Astrocyte (in vitro differentiated cells and primary cell): Measurements from ENCODE around the gene MDP1. TPM values are rescaled to one million over a fixed set of nuclear protein-coding genes. Genes with fewer than 3 reads are reported as not detected.
A peak's percentile ranks its signal among the peaks of the same experiment; 100 is the strongest.

Experiments
- DNase-seq: peaks from one replicate; pipeline ENCODE4 v3.0.0-alpha.2; 2010; ENCODE audit warnings: low read depth
- FAIRE-seq: peaks from 2 replicates; lab custom pipeline; 2011; peaks lifted over from hg19 to GRCh38; lab: Jason Lieb, UNC
- H2AFZ ChIP-seq: 2 replicates; pipeline ENCODE4 v1.6.0; 2012; ENCODE audit warnings: low read depth, low read length, inconsistent platforms
- H3K27ac ChIP-seq: 2 replicates; pipeline ENCODE4 v1.5.1; 2011; ENCODE audit warnings: low read depth, low read length, inconsistent platforms
- H3K27me3 ChIP-seq: 2 replicates; pipeline ENCODE4 v1.6.0; 2011; ENCODE audit warnings: low read length, inconsistent platforms; ENCODE audit not compliant: insufficient read depth
- H3K36me3 ChIP-seq: 2 replicates; pipeline ENCODE4 v1.5.1; 2011; ENCODE audit warnings: low read length, inconsistent platforms; ENCODE audit not compliant: insufficient read depth
- H3K4me1 ChIP-seq: 2 replicates; pipeline ENCODE4 v1.5.1; 2011; ENCODE audit warnings: low read length, inconsistent platforms; ENCODE audit not compliant: insufficient read depth
- H3K4me2 ChIP-seq: 2 replicates; pipeline ENCODE4 v1.6.0; 2012; ENCODE audit warnings: low read length, inconsistent platforms
- H3K4me3 ChIP-seq: 2 replicates; pipeline ENCODE4 v1.5.1; 2011; ENCODE audit warnings: low read depth, mild to moderate bottlenecking, low read length, inconsistent platforms; ENCODE audit not compliant: insufficient read depth
- H3K79me2 ChIP-seq: 2 replicates; pipeline ENCODE4 v1.6.0; 2012; ENCODE audit warnings: mild to moderate bottlenecking, low read length, inconsistent platforms; ENCODE audit not compliant: insufficient read depth
- H3K9ac ChIP-seq: 2 replicates; pipeline ENCODE4 v1.6.0; 2012; ENCODE audit warnings: mild to moderate bottlenecking, low read length, inconsistent platforms
- H3K9me3 ChIP-seq: 2 replicates; pipeline ENCODE4 v1.5.1; 2012; ENCODE audit warnings: low read depth, mild to moderate bottlenecking, low read length, inconsistent platforms; ENCODE audit not compliant: insufficient read depth
- H4K20me1 ChIP-seq: 2 replicates; pipeline ENCODE4 v1.6.0; 2012; ENCODE audit warnings: low read length, inconsistent platforms; ENCODE audit not compliant: insufficient read depth
- H3K27ac Mint-ChIP-seq: one replicate; pipeline ENCODE4 v1.8.0; 2021; ENCODE audit warnings: mild to moderate bottlenecking, mixed read lengths; ENCODE audit not compliant: unreplicated experiment
- H3K27me3 Mint-ChIP-seq: one replicate; pipeline ENCODE4 v1.8.0; 2021; ENCODE audit warnings: low read depth, mixed read lengths; ENCODE audit not compliant: unreplicated experiment
- H3K36me3 Mint-ChIP-seq: one replicate; pipeline ENCODE4 v1.8.0; 2021; ENCODE audit warnings: low read depth, mixed read lengths; ENCODE audit not compliant: unreplicated experiment
- H3K4me1 Mint-ChIP-seq: one replicate; pipeline ENCODE4 v1.8.0; 2021; ENCODE audit warnings: low read depth, mixed read lengths; ENCODE audit not compliant: unreplicated experiment
- H3K4me3 Mint-ChIP-seq: one replicate; pipeline ENCODE4 v1.8.0; 2021; ENCODE audit warnings: mild to moderate bottlenecking, moderate library complexity, mixed read lengths; ENCODE audit not compliant: unreplicated experiment
- H3K9me3 Mint-ChIP-seq: one replicate; pipeline ENCODE4 v1.8.0; 2021; ENCODE audit warnings: mild to moderate bottlenecking, mixed read lengths; ENCODE audit not compliant: unreplicated experiment
- CTCF ChIP-seq: IDR thresholded peaks from 2 replicates; pipeline ENCODE4 v1.5.1; 2011; ENCODE audit warnings: low read depth, mild to moderate bottlenecking, inconsistent platforms, low read length, moderate library complexity; ENCODE audit not compliant: insufficient read depth
- EZH2 ChIP-seq: IDR thresholded peaks from 2 replicates; pipeline ENCODE4 v1.6.1; 2012; ENCODE audit warnings: mild to moderate bottlenecking, low read length, inconsistent platforms; ENCODE audit not compliant: insufficient read depth
- total RNA-seq: library from RNA; stranded (reverse); gene quantifications from 2 replicates; pipeline ENCODE4 v1.2.1, GENCODE V29; 2021

The MDP1 gene
- total RNA-seq, 1 donor from 2014 or later, result 8.9 TPM

GRCh38 chr14:24235804-24236688, 20.2 kb upstream of the MDP1 start:
- Mint-ChIP-seq H3K4me1 (peaks cover 49% of the 10 kb centered on the region), H3K27ac (no peak overlapping the region), H3K27me3 (no peaks in the 10 kb centered on the region), H3K9me3 (no peaks in the 10 kb centered on the region), H3K4me3 (peak overlapping the region; percentile 17), H3K36me3 (peaks cover 39% of the 10 kb centered on the region)
- Histone ChIP-seq H3K4me3 (no peak overlapping the region), H3K4me2 (no peak overlapping the region), H3K9ac (no peak overlapping the region), H3K36me3 (peaks cover 51% of the 10 kb centered on the region), H3K27ac (no peak overlapping the region), H3K27me3 (no peaks in the 10 kb centered on the region), H3K9me3 (no peaks in the 10 kb centered on the region), H3K4me1 (peaks cover 32% of the 10 kb centered on the region), H2AFZ (no peak overlapping the region), H4K20me1 (peaks cover 18% of the 10 kb centered on the region), H3K79me2 (peaks cover 79% of the 10 kb centered on the region)
- no peak for FAIRE-seq
- no peak for DNase-seq
- TF ChIP-seq EZH2, result no peak
- no peak for TF ChIP-seq CTCF

GRCh38 chr14:24234095-24235005, 18.5 kb upstream of the MDP1 start:
- Histone ChIP-seq H3K4me3 (no peak overlapping the region), H3K4me2 (peak overlapping the region; percentile 32), H3K9me3 (no peaks in the 10 kb centered on the region), H3K27ac (no peak overlapping the region), H3K27me3 (no peaks in the 10 kb centered on the region), H3K36me3 (peaks cover 34% of the 10 kb centered on the region), H3K9ac (no peak overlapping the region), H2AFZ (no peak overlapping the region), H3K4me1 (peaks cover 17% of the 10 kb centered on the region), H3K79me2 (peaks cover 75% of the 10 kb centered on the region), H4K20me1 (peaks cover 3% of the 10 kb centered on the region)
- Mint-ChIP-seq H3K27ac (no peak overlapping the region), H3K36me3 (peaks cover 32% of the 10 kb centered on the region), H3K9me3 (no peaks in the 10 kb centered on the region), H3K27me3 (no peaks in the 10 kb centered on the region), H3K4me1 (peaks cover 35% of the 10 kb centered on the region), H3K4me3 (peak overlapping the region; percentile 60)
- DNase-seq, result no peak
- no peak for TF ChIP-seq EZH2
- no peak for TF ChIP-seq CTCF
- FAIRE-seq, result no peak
